ENCODE data around the gene CELSR1. TPM values are rescaled to one million over a fixed set of nuclear protein-coding genes. Genes with fewer than 3 reads are reported as not detected.
"Not testable (repeated sequence)": the region's sequence is repeated elsewhere in the genome, so short reads cannot be mapped to it uniquely, and the experiment has no call there.

Gene CELSR1
- total RNA-seq, 1 donor from 2014 or later = 14.2 TPM

GRCh38 chr22:46532416-46532815 is 5.0 kb downstream of the CELSR1 start:
- no peak for DNase-seq

DNA sequence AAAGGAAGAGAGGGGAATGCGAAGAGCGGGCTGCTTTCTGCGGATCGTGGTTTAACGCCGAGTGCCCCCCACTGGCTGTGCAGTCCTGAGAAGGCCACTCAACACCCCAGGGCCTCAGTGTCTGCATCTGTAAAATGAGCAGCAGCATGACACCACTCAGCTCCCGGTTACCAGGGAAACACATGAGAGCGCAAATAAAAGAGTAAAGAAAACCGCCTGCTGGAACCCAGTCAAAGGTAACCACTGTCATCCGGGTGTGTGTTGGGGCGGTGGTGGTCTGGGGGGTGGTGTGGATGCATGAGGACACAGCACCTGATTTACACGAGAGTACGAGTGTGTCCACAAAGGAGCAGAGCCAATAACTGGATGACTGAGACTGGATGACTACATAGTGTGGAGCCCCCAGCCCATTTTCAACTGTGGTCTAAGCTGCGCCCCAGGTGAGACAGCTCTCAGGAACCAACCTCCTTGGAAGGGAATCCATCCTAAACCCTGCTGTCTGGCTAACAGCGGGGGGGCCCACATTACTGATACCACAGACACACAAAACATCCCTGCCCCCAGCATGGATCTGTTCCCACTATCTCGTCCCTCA is 5.7 kb downstream of the CELSR1 start:
- DNase-seq = no peak

- no peak for DNase-seq
Measured at GRCh38 chr22:46528121-46528610, 9.3 kb downstream of the CELSR1 start.

GRCh38 chr22:46526244-46526839 is 11.1 kb downstream of the CELSR1 start:
- no peak for DNase-seq

GRCh38 chr22:46525389-46526243 is 11.8 kb downstream of the CELSR1 start:
- DNase-seq = no peak

- DNase-seq = no peak
Measured at GRCh38 chr22:46524203-46524740, 13.1 kb downstream of the CELSR1 start.

- no peak for DNase-seq
Measured at GRCh38 chr22:46522797-46523196, 14.6 kb downstream of the CELSR1 start.

DNA sequence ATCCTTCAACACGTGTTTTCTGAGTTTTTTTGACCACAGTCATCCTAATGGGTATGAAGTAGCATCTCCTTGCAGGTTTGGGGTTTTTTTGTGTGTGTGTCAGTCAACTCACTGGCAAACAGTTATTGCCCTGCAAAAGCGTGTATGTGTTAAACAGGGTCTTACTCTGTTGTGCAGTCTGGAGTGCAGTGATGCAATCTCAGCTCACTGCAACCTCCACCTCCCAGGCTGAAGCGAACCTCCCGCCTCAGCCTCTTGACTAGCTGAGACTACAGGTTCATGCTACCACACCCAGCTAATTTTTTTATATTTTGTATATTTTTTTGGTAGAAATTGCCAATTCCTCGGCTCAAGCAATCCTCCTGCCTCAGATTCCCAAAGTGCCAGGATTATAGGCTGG is 15.4 kb downstream of the CELSR1 start:
- DNase-seq = no peak

DNA sequence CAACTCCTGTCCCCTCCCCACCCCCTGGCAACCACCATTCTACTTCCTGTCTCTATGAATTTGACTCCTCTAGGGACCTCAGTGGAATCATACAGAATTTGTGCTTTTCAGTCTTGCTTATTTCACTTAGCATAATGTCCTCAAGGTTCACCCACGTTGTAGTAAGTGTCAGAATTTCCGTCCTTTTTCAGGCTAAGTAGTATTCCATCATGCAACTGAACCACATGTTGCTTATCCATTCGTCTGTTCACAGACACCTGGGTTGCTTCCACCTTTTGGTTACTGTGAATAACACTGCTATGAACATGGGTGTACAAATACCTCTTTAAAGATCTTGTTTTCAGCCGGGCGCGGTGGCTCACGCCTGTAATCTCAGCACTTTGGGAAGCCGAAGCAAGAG is 16.5 kb downstream of the CELSR1 start:
- DNase-seq = no peak

- no peak for DNase-seq
Measured at GRCh38 chr22:46519377-46519776, 18.0 kb downstream of the CELSR1 start.

GRCh38 chr22:46518542-46519325 is 18.7 kb downstream of the CELSR1 start:
- no peak for DNase-seq

DNA sequence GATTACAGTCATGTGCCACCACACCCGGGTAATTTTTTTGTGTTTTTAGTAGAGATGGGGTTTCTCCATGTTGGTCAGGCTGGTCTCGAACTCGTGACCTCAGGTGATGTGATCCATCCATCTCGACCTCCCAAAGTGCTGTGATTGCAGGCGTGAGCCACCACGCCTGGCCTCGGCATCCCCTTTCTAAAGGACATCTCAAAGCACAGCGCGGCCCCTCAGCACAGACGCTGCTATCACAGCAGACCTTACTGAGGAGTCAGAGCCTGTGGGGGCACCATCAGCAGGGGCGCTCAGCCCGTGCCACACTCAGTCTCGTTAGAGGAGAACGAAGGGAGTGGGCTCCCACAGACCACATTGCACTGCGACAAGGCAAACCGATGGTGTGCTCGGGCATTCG is 19.4 kb downstream of the CELSR1 start:
- no peak for DNase-seq

DNA sequence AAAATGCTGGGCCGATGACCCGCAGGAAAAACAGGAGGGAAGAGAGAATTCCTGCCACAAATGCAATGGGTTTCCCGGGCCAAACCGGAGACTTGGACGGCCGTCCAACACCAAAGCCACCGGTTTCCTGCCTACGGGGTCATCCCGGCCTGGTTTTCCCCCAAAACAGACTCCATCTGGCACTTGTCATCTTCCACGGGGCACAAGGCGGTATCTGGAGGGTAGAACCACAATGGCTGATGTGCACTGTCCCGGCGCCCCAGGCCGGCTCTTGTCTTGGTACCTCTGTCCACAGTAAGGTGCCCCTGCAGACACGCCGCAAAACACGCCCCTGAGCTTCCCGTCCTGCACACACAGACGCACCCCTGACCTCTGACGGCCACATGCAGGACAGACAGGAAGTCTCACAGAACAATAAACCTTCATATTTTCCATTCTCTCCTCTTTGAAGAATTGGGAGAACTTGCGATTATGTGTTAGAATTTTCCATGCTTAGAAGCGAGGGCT is 20.1 kb downstream of the CELSR1 start:
- no peak for DNase-seq

DNA sequence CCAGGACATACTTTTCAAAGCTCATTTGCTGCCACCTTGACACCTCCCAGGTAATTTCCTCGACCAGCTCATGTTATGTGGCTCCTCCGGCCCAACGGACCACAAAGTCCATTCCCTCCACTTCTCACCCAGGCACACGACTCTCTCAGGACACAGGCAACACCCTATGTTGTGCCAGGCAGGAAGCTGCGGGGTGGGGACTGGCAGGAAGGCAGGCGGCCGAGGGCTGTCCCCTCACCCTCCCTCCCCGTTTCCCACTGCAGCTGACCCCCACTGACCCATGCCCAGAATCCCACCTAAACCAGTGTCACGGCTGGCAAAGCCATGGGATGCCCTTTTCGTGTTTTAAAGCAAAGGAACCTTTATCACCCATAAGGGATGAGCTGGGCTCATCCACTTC is 20.8 kb downstream of the CELSR1 start:
- DNase-seq = no peak

GRCh38 chr22:46516112-46516487 is 21.3 kb downstream of the CELSR1 start:
- DNase-seq = not testable (repeated sequence)

- DNase-seq = no peak
Measured at GRCh38 chr22:46515208-46516111, 22.0 kb downstream of the CELSR1 start.

DNA sequence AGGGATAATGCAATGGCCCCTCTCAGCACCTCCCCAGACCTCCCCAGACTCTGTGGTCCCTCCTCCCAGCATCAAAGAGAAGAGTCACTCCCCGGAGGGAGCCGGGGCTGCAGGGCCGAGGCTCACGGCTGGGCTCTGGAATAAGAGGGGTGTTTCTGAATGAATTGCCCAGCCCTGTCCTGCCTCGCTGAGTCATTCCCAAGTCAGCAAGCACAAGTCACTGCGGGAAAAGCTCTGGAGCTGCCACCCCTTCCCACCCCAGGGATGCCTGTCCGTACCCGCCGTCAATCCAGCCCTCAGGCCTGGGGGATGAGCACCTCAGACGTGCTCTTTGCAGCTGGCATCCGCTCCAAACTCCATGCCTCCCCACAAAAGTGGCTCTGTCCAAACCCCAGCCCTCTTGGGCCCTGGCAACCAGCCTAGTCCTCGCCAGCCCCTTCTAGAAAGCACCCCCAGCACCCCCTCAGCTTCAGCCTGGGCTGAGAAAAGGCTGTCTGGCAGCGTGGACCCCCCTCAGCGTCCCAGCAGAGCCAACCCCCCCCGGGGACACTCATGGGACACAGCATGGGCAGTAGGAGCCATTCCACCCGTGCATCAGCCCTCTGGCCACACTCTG is 22.7 kb downstream of the CELSR1 start:
- DNase-seq = no peak

GRCh38 chr22:46513908-46514550 is 23.4 kb downstream of the CELSR1 start:
- DNase-seq = no peak

DNA sequence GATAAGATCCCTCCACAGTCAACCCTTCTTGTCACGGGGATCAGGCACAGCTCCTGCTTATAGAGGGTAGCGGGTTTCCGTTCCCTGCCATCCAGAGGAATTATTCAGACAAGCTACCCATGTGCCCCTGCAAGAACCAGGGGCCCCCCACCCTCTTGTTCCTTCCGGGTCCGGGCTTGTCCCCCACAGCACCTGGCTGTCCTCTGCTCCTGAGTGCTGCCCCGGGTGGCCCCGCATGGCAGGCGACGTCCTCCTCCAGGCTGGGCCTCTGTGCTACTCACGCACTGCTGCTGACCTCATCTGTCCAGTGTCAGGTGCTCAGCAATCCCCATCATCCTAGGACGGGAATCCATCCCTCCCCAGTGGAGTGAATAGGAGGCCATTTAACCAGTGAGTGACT is 24.7 kb downstream of the CELSR1 start:
- no peak for DNase-seq

DNA sequence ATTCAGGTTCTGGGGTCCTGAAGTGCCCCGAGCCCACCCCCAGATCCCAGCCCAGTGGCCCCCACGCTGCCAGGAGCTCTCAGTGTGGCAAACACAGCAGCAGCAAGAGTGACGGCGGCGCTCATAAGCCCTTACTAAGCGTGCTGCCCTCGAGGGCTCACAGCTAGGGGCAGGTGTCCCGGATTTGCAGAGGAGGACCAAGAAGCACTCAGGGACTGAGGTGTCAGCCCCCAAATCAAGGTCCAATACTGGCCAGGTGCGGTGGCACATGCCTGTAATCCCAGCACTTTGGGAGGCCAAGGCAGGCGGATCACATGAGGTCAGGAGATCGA is 25.4 kb downstream of the CELSR1 start:
- no peak for DNase-seq
